Inferior parietal cortex (tissue), 1 donor: ENCODE data around the gene LCN10.

Experiments
- DNase-seq: peaks from one replicate; pipeline ENCODE4 v3.0.0-alpha.2; 2016; ENCODE audit errors: extremely low spot score

The LCN10 gene

DNA sequence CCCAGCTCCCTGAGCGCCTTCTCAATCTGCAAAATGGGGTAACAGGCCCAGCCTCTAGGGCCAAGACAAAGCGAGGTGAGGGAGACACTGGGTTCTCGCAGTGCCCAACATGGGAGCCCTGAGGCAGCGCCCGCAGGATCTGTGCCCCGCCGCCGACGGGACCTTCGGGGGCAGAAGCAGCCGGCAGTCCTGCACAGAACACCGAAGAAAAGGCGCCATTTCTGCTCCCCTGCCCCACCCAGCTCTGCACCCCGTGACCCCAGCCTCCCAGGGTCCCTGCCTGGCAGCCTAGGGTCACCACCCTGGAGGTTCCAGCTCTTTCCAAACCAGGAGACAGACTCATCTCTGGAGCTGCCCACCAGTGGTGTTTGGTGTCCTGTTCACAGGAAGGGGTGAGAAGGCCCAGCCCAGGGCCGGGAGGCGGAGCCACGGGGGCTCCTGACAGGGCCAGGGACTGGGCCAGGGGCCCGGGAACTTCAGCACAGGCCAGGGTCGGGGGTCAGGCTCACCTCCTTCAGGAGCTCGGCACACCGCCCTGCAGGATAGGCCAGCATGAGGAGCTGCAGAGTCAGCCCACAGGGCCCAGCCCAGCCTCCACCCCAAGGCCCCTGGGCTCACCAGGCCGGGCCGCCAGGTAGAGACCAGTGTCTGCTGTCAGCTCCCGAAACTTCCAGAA lies 12.0 kb upstream of the LCN10 start:
- DNase-seq = no peak

DNA sequence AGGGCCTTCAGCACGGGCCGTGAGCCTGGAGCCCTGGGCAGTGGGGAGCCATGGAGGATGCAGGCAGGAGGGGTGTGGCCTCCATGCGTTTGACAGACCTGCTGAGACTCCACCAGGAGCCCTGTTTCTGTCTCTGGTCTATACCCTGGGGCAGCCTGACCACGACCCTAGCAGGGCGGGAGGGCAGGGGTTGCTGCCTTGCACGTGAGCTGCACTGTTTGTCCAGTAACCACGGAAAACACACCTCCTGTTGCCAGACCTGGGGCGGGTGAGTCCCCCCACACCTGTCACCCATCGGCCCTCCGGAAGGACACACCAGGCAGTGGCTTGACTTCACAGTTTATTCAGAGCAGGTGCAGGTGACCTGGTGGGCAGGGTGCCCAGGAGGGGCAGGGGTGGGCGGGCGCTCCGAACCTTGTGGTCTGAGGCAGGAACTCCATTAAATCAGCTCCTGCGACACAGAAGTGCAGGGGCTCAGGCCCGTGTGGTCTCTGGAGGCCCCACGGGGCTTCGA lies 11.4 kb upstream of the LCN10 start:
- DNase-seq = no peak

DNA sequence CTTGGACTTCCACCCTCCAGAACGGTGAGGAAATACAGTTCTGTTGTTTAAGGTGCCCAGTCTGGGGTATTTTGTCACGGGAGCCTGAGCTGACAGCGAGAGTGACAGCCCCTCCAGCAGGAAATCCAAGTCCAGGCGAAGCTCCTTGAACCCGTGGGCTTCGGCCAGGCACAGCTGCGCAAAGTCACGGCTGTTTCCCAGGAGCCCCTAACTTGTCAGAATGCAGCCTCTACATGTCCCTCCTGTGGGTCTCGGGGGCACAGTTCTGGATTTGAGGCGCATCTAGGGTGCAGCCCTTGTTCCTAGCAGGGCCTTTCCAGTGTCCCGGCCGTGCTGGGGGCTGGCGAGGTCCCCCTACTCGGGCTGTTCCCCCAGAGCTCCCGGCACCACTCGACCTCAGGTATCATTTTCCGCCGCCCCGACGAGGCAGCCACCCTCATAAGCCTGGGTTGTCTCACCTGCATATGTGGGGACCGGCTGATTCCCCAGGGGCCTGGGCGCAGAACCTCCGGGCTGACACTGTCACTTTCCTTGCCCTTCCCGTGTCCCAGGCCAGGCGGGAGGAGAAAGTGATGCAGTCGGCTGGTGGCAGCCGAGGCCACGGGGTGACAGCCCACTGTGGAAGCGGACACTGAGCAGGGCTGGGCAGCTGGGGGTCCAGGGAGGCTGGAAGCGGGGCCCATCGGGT lies 10.8 kb upstream of the LCN10 start:
- no peak for DNase-seq

DNA sequence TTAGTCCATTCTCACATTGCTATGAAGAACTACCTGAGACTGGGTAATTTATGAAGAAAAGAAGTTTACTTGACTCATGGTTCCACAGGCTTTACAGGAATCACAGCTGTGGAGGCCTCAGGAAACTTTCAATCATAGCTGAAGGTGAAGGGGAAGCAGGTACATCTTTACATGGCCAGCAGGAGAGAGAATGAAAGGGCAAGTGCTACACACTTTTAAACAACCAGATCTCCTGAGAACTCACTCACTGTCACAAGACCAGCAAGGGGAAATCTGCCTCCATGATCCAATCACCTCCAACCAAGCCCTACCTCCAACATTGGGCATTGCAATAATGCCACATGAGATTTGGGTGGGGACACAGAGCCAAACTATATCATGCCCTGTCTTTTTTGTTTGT lies 9.1 kb upstream of the LCN10 start:
- no peak for DNase-seq

DNA sequence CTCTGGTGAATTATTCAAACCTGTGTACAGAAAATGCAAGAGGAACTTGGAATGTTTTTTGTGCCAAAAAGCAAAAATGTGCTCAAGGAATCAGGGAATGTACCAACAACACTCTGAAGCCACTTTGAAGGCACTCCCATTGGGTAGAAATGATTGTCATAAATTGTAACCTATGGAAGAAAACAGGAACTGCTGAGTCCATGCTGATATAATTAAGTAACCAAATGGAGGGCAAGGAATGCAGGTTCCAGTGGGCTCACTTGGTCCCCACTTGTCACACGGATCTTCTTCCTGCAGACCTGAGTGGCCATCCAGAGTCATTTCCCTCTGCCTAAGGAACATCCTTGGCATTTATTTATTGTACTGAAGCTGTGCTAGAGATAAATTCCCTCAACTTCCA lies 8.5 kb upstream of the LCN10 start:
- no peak for DNase-seq

DNA sequence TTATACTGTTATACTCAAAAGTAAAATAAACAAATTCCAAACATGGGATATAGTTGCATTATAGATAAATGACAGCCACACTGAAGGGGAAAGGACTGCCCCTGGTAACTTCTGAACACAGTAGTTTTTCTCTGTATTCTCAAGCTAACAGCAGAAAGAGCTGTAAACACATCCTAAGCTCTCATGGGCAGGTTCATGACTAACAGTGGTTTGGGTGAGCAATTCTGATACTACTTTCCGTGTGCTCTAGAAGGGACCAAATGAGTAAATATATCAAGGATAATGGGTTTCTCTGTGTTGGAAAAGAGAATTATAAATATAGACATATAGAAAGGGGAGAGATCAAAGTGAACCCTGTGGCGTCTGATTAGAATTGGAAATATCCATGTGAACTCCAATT lies 7.8 kb upstream of the LCN10 start:
- DNase-seq = no peak

DNA sequence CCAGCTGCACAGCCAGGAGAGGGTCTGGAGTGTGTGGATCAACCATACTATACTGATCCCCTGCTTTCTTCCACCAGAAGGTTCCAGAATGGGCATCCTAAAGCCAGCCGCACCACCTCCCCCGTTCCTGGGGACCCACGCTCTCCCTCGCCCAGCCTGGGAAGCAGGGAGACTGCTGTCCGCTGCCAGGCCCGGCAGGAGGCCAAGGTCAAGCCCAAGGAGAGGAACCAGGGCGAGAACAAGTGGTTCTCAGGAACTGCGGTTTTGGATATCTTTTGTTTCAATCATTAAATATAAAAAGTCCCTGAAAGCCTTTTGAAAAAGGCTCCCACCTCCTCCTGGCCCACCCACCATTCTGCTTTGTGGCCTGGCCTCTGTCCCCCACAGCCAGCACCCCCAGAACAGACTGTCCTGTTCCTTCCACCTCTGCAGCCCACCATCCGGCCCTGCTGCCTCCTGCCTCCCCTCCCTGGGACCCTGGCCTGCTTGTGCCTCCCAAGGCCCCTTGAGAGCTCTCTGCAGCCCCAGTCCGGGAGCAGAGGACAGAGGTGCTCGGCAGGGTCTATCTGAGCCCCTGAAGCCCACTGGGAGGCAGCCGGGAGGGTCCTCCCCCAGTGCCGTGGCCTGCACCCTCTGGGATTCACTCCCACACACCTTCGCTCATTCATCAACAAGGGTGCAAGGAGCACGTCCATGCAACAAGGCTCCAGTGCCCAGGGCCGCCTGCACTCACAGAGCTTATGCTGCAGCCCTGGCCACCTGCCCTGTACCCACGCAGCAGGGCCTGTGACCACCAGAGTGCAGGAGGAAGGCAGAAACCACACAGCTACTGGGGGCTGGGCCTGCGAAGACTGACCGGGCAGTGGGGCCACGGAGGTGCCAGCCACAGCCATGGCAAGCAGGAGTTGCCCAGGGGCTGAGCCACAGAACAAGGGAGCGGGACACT lies 6.2 kb upstream of the LCN10 start:
- no peak for DNase-seq

DNA sequence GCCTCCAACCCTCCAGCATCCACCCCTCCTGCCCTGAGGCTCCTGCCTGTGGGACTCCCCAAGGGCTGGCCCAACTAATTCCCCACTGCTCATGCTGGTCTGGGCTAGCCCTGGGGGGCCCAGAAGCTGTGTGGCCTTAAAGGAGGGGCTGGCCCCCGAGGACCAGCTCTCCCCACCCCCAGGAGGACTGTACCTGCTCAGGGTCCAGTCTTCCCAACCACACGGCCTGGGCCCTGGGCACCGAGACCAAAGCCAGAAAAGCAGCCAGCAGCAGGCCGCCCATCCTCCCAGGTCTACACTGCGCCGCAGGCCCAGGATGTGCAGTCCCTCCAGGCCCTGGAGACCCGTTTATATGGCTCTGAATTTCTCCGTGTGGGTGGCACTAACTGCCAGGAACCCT lies 5.5 kb upstream of the LCN10 start, which contains the start of gene LCN6:
TSS of gene LCN6 (minus strand) at position 325 of the 400 bp plus-strand sequence. CDS start at position 283, 42 bp downstream.
- no peak for DNase-seq

DNA sequence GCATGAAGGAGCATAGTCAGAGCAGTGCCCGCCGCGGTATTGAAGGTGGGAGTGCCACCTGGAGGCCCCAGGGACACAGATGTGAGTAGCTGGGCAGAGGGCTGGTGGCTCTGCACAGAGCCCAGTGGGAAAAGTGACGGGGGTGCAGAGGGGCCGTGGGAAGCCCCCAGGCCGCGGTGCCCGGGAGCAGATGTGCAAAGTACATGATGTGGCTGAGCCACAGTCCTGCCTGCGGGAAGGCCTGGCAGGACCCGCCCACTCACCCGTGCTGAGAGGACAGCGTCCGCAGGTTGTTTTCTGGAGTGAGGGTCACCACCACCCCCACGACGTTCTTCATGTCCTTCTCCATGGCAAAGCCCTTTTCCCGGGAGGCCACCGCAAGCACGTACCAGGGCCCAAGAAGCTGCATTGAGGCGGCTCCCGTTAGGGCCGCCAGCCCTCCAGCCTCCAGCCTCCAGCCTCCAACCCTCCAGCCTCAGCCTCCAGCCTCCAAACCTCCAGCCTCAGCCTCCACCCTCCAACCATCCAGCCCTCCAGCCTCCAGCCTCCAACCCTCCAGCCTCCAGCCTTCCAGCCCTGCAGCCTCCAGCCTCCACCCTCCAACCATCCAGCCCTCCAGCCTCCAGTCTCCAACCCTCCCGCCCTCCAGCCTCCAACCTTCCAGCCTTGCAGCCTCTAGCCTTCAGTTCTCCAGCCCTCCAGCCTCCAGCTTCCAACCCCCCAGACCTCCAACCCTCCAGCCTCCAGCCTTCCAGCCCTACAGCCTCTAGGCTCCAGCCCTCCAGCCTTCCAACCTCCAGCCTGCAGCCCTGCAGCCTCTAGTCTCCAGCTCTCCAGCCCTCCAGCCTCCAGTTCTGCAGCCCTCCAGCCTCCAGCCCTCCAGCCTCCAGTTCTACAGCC lies 4.7 kb upstream of the LCN10 start:
- no peak for DNase-seq

DNA sequence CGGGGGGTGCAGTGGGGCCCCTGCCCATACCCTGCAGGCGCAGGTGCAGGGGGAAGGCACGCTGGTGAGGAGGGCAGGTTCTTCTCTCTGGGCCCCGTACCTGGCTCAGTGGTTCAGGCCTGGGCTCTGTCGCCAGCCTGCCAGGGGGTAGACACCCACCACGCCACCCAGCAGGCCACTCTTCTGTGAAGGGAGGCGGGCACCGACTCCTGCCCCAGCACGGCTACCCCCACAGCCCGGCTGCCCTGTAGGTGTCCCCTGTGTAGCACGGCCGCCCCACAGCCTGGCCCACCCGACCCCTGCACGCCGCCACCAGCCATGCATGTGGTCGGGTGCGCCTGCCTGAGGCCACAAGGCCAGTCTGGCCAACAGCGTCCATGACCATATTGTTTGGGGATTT lies 3.9 kb upstream of the LCN10 start:
- no peak for DNase-seq

DNA sequence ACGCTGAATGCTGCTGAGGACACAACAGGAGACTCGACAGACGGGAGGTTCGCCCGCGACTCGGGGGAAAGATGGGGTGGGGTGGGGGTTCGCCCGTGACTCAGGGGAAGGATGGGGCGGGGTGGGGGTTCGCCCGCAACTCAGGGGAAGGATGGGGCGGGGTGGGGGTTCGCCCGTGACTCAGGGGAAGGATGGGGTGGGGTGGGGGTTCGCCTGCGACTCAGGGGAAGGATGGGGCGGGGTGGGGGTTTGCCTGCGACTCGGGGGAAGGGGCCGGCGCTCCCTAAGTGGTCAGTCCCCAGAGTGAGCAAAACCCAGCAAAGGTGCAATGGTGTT lies 3.4 kb upstream of the LCN10 start:
- DNase-seq = no peak

DNA sequence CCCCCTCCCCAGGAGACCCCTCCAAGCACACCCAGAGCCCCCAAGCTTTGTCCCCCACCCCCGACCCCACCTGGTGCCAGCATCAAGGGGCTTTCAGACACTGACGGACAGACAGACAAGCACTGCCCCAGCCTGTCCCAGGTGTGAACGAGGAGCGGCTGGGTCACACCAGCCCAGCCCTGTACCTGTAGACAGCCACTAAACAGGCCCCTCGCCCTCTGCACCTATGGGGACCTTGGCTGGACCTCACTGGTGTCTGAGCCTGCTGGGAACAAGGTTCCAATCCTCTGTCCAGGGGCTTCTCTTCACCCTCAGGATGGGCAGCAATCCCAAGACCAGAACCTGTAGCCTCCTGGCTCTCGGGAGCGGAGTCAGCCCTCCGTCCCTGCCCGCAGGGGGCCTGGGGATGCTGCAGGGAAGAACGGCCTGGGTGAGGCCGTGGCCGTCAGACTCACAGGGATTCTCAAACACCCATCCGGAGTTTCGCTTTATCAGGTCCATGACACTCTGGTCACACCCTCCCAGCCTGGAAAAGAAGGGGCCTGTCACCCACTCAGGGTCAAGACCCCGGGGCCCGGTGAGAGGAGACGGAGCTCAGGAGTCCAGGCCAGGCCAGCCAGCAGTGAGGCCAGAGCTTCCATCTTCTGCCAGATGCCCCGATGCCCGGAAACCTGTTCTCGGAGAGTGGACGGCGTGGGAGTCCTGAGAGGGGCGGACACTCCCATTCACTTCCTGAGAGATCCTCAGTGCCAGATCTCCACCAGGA lies 2.8 kb upstream of the LCN10 start:
- DNase-seq = no peak

DNA sequence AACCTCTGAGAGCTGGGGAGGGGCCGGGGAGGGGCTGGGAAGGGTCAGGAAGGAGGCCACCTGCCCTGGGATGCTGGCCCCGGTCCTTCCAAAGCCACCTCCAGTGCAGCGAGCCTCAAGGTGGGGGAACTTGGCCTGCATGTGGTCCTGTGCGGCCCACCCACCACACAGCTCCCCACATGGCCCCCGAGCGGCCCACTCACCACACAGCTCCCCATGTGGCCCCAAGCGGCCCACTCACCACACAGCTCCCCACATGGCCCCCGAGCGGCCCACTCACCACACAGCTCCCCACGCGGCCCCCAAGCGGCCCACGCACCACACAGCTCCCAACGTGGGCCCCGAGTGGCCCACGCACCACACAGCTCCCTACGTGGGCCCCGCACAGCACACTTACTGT lies 2.0 kb upstream of the LCN10 start:
- DNase-seq = no peak

DNA sequence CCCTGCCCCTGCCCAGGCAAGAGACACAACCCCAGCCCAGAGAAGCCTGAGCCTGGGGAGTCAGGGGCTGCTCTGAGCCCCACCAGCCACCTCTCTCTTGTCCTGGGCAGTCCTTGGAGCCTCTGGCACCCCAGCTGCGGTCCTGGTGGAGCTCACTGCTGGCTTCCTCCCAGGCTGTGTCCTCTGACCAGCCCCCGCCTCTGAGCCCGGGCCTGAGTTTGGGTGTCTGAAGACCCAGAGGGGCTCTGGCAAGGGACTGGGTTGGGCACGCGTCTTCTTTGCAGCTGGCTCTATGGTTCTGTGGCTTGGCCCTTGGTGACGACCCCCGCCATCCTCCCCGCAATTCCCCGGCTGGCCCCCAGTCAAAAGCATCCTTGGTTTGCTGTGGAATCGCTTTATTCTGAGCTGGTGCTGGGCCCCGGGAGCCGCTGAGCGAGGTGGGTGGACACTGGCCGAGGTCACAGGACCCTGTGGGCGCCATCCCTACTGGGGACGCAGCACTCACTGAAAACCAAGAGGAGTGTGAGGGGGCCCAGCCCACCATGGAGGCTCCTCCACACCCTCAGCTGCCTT lies 985 bp upstream of the LCN10 start:
- DNase-seq = no peak

DNA sequence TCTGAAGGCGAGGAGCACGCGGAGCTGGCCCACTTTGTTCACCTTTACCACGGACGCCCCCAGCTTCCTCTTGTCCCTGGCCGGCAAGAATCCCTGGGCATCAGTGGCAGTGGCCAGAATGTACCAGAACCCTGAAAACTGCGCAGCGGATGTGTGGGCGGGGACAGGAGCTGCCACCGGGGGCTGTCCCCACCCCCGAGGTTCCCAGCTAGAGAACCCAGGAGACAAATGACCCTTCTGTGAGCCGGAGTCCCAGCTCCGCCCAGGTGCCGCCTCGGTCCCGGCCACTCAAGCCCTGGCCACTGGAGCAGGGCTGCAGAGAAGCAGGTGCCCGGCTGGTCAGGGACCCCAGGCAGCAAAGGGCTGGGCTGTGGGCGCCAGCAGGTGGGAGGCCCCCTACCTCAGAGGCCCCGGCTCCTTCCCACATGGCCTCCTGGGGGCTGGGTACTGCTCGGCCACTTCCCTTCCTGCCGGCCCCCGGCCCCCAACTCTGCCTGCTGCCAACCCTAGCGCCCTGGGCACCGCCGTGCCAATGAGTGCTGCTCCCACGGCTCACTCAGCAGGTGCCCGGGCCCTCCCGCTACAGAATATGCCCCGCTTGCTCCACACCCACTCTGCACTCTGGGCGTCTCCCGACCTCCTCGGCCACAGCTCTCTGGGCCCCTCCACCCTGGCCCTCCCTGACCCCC lies 713 bp downstream of the LCN10 start:
- DNase-seq = no peak

DNA sequence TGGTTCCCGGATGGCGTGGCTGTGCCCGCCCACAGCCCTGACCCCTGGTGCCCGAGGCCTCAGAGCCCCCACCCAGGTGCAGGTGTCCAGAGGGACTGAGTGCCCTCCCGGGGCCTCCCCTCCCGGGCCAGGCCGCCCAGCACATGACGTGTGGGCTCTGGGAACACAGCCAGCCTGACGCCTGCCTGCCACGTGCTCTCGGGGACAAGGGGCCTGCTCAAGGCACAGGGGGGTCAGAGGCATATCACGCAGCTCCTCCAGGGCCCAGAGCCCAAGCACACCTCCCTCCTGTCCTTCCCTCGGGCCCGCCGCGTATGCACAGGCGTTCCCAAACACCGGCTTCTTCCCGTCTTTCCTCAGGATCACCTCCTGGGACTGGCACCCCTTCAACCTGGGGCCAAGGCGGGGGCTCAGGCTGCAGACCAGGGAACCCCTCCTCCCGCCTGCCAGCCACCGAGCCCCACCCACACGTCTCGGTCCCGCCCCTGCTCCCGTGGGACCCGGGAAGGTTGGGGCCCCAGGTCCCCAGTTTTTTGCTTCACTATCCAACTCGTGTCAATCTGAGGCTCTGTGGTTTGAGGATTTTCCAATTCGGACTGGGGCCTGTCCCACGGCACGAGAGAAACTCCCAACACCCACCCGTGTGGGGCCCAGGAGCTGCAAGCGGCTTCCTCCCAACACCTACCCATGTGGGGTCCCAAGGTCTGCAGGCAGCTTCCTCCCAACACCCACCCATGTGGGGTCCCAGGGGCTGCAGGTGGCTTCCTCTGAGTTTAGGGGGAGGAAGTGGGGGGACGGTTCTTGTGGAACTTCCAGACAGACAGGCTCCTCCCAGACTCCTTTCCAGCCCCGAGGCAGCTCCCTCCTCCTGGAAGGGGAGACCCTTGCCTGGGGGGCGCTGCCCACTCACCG lies 1.5 kb downstream of the LCN10 start:
- no peak for DNase-seq

DNA sequence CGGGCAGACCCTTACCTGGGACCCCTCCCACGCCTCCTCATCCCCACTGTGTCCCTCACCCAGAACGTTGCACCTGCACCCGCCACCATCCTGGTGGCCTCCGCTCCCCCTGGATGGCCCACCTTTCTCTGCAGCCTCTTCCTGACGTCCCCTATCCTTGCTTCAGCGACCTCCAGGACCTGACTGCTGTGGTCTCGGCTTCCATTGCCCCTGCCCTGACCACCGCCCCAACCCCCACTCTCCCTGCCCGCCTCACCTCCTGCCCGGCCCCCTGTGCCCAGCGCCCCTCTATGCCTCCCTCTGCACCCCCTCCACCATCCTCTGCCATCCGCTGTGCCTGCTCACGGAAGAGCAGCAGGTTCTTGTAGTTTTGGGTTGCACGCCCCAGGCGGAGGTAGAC lies 2.2 kb downstream of the LCN10 start:
- DNase-seq = no peak

DNA sequence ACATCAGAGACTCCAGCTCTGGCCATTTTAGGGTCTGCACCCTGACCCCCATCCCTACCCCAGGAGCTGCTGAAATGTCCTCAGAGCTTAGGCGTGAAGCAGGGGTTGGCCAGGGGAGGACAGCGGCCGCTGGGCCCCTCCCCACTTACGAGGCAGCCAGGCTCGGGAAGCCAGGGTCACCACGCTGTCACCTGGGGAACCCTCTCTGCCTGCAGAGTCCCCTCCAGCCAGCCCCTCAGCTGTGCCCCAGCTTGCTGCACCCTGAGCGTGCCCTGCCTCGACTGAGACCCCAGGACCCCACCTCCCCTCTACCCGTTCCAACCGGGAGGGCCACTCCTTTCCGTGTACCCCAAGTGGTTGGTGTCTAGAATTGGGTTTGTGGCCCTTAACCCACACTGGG lies 2.7 kb downstream of the LCN10 start:
- DNase-seq = no peak

DNA sequence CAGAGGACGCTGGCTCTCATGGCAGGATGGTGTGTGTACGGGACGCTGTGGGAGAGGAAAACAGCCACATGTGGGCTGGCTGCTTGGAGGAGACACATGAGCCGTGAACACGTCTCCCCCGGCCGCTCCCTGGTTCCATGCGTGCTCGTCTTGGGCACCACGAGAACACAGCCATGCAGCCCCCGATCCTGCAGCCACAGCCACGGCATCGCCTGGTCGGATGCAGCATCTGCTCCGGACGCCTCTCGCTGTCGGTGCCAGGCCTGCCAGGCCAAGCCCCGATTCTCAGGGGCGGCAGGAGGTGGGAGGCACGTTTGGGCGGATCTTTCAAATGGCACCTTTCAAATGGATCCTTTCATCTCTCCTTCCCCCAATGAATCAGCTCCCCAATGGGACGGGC lies 3.2 kb downstream of the LCN10 start:
- DNase-seq = no peak
